Nephron (organoid): ENCODE measurements around the gene SH2B3.

ENCODE experiments used
- H3K27ac Mint-ChIP-seq, 3 experiments: 2 replicates each; pipeline ENCODE4 v1.8.0; 2020; ENCODE audit warnings: mixed read lengths in 3 of 3, mild to moderate bottlenecking in 2 of 3, moderate library complexity in 1 of 3
- H3K27me3 Mint-ChIP-seq: 2 replicates; pipeline ENCODE4 v1.8.0; 2021; ENCODE audit warnings: low read depth, mild to moderate bottlenecking, moderate library complexity, mixed read lengths
- H3K36me3 Mint-ChIP-seq: 2 replicates; pipeline ENCODE4 v1.8.0; 2020; ENCODE audit warnings: low read depth, mixed read lengths
- H3K4me1 Mint-ChIP-seq: 2 replicates; pipeline ENCODE4 v1.8.0; 2020; ENCODE audit warnings: mixed read lengths
- H3K4me3 Mint-ChIP-seq, 3 experiments: 2 replicates each; pipeline ENCODE4 v1.8.0; 2020; ENCODE audit warnings: mild to moderate bottlenecking in 3 of 3, mixed read lengths in 3 of 3, moderate library complexity in 2 of 3
- H3K9me3 Mint-ChIP-seq: 2 replicates; pipeline ENCODE4 v1.8.0; 2020; ENCODE audit warnings: mixed read lengths
- TF ChIP-seq, protein P1 (sequence below), 3 experiments: fragments of 200-600 bp; sonication (generic); IDR thresholded peaks; one replicate each; pipeline ENCODE4 v1.5.0; 2021; ENCODE audit warnings: antibody characterized with exemption in 3 of 3; ENCODE audit not compliant: unreplicated experiment in 3 of 3

The SH2B3 gene

DNA sequence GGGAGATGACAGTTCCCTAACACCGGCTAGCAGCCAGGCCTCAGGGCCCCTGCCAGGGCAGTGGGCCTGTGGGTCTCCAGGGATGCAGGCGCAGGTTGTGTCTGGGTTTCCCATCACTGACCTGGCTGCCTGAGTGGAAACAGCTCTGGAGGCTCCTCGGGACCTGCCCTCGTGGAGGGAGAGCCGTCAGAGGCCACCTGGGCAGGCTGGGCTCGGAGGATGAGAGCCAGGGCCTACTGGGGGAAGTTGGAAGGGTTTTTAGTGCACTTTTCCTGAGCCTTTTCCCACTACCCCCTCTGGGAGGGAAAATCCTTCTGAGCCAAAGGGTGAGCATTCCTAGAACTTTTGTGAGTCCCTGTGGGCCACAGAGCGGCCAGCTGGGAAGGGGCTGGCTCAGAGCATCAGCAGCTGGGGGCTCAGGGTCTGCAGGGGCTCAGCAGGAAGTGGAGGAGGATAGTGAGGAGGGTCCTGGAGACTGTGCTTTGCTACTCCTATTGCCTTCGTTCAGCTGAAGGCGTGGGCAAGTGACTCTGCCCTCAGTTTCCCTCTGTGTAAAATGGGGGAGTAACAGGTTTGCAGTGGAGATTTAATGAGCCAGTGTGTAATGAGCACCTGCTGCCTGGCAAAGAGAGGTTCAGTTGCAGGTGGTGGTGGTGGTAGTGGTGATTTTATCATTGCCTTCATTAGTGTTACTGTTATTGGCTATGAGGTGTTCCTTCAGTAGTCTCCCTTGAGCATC, 1.8 kb downstream of the SH2B3 start:
- no peaks in the 10 kb centered on the region for H3K36me3 Mint-ChIP-seq
- TF ChIP-seq, protein P1, sequence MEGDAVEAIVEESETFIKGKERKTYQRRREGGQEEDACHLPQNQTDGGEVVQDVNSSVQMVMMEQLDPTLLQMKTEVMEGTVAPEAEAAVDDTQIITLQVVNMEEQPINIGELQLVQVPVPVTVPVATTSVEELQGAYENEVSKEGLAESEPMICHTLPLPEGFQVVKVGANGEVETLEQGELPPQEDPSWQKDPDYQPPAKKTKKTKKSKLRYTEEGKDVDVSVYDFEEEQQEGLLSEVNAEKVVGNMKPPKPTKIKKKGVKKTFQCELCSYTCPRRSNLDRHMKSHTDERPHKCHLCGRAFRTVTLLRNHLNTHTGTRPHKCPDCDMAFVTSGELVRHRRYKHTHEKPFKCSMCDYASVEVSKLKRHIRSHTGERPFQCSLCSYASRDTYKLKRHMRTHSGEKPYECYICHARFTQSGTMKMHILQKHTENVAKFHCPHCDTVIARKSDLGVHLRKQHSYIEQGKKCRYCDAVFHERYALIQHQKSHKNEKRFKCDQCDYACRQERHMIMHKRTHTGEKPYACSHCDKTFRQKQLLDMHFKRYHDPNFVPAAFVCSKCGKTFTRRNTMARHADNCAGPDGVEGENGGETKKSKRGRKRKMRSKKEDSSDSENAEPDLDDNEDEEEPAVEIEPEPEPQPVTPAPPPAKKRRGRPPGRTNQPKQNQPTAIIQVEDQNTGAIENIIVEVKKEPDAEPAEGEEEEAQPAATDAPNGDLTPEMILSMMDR (IDR thresholded peaks at IDR 0.05; ENCODE audit: unreplicated experiment in 3 of 3) = no peak
- peaks cover 35% of the 10 kb centered on the region for H3K4me1 Mint-ChIP-seq
- no peaks in the 10 kb centered on the region for H3K9me3 Mint-ChIP-seq
- peak overlapping the region; percentile 44 to 74 (median 49) for H3K27ac Mint-ChIP-seq
- H3K27me3 Mint-ChIP-seq = peaks cover 21% of the 10 kb centered on the region
- peak overlapping the region; percentile 81 to 89 (median 85) for H3K4me3 Mint-ChIP-seq

DNA sequence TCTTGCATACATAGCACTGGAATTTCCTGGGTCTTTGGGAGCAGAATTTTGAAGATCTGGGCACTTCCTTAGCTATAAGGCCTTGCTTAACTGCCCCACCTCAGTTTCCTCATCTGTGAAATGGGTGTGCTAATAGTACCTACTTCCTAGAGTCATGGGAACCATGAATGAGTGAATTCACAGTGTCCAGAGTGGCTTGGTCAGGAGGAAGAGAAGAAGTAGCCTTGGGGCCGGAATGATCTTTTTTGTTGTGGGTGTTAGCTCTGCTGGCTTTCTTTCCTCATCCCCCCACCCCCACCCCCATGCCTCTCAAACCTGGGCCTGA, 2.4 kb downstream of the SH2B3 start:
- Mint-ChIP-seq H3K27me3 (peaks cover 17% of the 10 kb centered on the region), H3K4me3 (peak overlapping the region; percentile 81 to 89 (median 85)), H3K4me1 (peaks cover 37% of the 10 kb centered on the region), H3K36me3 (no peaks in the 10 kb centered on the region), H3K27ac (peak overlapping the region in 2 of 3 experiments; percentile 42 to 49), H3K9me3 (no peaks in the 10 kb centered on the region)
- TF ChIP-seq, protein P1 (IDR thresholded peaks at IDR 0.05; ENCODE audit: unreplicated experiment in 3 of 3) = no peak

DNA sequence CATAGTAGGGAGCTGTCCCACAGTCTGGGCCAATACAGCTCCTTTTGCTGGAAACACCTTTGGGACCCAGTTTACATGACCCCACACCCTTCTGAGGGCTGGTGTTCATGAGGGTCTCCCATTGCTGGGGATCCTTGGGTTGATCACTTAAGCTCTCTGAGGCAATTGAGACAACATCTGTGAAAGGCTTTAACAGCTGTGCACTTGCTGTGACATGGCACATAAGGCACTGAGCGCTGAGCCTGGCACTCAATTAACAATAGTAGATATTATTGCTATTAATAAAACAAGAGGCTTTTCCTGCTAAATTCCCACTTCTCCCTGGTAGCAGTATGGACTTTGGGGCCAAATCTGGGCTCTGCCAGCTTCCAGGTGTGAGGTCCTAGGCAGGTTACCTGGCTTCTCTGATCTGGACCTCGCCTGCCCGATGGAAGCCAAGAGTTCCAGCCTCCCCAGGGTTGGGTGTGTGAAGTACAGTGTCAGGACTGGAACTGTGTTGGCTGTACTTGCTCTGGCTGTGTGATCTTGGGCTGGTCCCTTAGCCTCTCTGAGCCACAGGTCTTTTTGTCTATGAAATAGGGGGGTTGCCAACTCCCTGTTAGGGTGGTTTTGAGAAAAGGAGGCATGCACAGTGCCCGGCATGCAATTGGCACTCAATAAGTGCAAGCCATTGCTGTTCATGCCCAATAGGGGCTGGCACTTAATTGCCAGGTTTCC, 3.1 kb downstream of the SH2B3 start:
- TF ChIP-seq, protein P1 (IDR thresholded peaks at IDR 0.05; ENCODE audit: unreplicated experiment in 3 of 3) = no peak
- Mint-ChIP-seq H3K27ac (no peak overlapping the region), H3K9me3 (no peaks in the 10 kb centered on the region), H3K36me3 (no peaks in the 10 kb centered on the region), H3K4me3 (peak overlapping the region; percentile 65 to 81 (median 68)), H3K4me1 (peaks cover 40% of the 10 kb centered on the region), H3K27me3 (peaks cover 11% of the 10 kb centered on the region)

DNA sequence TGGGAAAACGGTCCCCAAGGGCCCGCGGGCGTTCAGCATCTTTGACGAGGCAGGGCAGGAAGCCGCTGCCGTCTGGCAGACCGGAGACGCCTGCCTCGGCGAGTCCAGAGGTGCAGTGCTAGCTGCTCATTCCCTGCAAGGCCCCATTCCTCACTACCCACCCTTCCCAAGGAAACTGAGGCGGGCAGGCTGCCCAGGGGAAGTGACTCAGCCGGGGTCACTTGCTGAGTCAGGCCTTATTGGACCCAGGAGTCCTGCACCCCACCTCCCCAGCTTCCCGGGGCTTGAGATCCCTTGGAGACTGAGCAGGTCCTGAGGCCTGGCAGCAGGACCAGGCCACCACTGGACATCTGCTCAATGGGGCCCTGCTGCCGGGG, 3.7 kb downstream of the SH2B3 start:
- Mint-ChIP-seq H3K9me3 (no peaks in the 10 kb centered on the region), H3K27ac (no peak overlapping the region), H3K27me3 (peaks cover 5% of the 10 kb centered on the region), H3K4me1 (peaks cover 39% of the 10 kb centered on the region), H3K4me3 (peak overlapping the region in 1 of 3 experiments; percentile 68), H3K36me3 (no peaks in the 10 kb centered on the region)
- TF ChIP-seq, protein P1 (IDR thresholded peaks at IDR 0.05; ENCODE audit: unreplicated experiment in 3 of 3) = no peak

- H3K9me3 Mint-ChIP-seq = no peaks in the 10 kb centered on the region
- no peaks in the 10 kb centered on the region for H3K36me3 Mint-ChIP-seq
Measured at GRCh38 chr12:111409780-111410430, 4.2 kb downstream of the SH2B3 start.

More at GRCh38 chr12:111409780-111410430, 4.2 kb downstream of the SH2B3 start:
- Mint-ChIP-seq H3K4me3 (no peak overlapping the region), H3K27ac (peak overlapping the region in 2 of 3 experiments; percentile 44 to 74), H3K27me3 (no peaks in the 10 kb centered on the region), H3K4me1 (peaks cover 34% of the 10 kb centered on the region)
- TF ChIP-seq, protein P1 (IDR thresholded peaks at IDR 0.05; ENCODE audit: unreplicated experiment in 3 of 3) = no peak
